Smooth muscle cell of bladder (primary cell): Measurements from ENCODE around the gene DSTYK. TPM values are rescaled to one million over a fixed set of nuclear protein-coding genes. Genes with fewer than 3 reads are reported as not detected.

Experiments used
- total RNA-seq: library from RNA; depleted of rRNA; stranded (reverse); fragments of >200 nt; gene quantifications from 2 replicates; pipeline ENCODE4 v1.2.3, GENCODE V29; 2014

Gene DSTYK, protein sequence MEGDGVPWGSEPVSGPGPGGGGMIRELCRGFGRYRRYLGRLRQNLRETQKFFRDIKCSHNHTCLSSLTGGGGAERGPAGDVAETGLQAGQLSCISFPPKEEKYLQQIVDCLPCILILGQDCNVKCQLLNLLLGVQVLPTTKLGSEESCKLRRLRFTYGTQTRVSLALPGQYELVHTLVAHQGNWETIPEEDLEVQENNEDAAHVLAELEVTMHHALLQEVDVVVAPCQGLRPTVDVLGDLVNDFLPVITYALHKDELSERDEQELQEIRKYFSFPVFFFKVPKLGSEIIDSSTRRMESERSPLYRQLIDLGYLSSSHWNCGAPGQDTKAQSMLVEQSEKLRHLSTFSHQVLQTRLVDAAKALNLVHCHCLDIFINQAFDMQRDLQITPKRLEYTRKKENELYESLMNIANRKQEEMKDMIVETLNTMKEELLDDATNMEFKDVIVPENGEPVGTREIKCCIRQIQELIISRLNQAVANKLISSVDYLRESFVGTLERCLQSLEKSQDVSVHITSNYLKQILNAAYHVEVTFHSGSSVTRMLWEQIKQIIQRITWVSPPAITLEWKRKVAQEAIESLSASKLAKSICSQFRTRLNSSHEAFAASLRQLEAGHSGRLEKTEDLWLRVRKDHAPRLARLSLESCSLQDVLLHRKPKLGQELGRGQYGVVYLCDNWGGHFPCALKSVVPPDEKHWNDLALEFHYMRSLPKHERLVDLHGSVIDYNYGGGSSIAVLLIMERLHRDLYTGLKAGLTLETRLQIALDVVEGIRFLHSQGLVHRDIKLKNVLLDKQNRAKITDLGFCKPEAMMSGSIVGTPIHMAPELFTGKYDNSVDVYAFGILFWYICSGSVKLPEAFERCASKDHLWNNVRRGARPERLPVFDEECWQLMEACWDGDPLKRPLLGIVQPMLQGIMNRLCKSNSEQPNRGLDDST
- total RNA-seq = 19.2 and 19.8 TPM in 2 replicates

GRCh38 chr1:205211169-205211838 lies at the start of gene DSTYK:
Gene DSTYK (minus strand): TSS chr1:205211702. CDS start chr1:205211535, 167 bp downstream.

DNA sequence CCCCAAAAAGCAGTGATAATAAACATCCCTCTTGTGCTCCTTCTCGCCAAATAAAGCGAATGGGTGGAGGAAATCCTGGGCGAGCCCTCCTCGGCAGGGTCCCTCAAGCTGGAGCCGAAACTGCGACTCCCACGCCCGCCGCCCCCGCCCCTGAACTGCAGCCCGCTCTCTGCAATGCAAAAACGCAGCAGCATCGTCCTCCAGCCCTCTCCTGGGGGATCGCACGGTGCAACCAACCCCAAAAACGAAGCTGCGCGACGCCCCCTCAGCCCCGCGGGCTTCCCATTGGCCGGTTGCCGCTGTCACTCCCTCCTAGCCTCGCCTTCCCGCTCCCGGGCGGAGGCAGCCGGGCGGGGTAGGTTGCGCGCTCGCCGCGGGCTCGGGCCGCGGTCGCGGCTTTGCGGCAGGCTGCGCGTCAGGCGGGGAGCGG lies 16.1 kb upstream of the DSTYK start, which contains the start of gene TMCC2:
Gene TMCC2 (plus strand): TSS at position 363 of the 430 bp plus-strand sequence. CDS start 619 bp downstream, outside the sequence.

DNA sequence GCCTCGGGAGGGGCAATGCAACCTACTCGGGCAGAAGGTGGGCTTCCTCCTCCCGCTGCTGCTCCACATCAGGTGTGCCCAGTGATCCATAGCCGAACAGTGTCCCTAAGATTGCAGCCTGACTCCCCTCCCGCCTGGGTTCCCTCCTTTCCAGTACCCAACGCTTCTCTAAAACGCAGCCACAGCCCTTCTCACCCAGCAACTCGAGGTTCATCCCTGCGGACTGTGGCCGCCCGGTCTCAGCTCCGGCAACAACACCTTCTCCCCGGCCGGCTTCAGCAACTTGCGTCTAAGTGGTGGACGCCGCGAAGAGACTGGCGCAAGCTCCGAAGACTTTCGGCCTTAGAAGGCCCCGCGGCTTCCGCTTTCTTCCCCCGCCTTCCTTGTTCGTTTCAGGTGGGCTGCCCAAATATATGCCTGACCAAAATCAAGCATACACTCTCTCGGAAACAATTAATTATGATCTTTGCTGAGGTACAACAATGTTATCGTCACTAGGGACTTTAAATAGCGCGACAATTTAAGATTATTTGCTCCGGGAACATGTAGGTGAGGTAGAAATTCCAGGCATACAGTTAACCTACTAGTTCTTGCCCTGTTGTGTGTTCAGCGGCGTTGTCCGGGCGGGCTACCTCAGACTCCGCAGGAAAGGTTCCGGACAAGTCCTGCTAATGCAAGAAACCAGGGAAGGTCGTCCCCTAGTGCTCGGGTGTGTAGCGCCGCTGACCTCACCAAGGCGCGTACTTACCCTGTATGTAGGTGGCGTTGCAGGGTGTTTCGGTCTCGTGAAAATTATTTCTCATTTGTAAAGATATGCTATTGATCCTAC lies 89.6 kb downstream of the DSTYK start, which contains the start of gene RBBP5:
Gene RBBP5 (minus strand): TSS at position 319 of the 829 bp plus-strand sequence. CDS start 105 bp downstream, at position 214.

Other genes starting within 250 kb of the DSTYK start
- not detected in 2 replicates for gene CNTN2, start 168.5 kb downstream of the DSTYK start, total RNA-seq
- 1.1 and 2.5 TPM in 2 replicates for gene TMEM81, start 127.2 kb downstream of the DSTYK start, total RNA-seq
- gene RBBP5, start 89.7 kb downstream of the DSTYK start, total RNA-seq = 14.8 and 20.4 TPM in 2 replicates
- 1.3 and 1.8 TPM in 2 replicates for gene TMCC2, start 16.2 kb upstream of the DSTYK start, total RNA-seq
- gene NUAK2, start 110.0 kb upstream of the DSTYK start, total RNA-seq = 3.9 and 4.8 TPM in 2 replicates
- gene KLHDC8A, start 145.2 kb upstream of the DSTYK start, total RNA-seq = not detected in 2 replicates
- gene LEMD1, start 210.4 kb upstream of the DSTYK start, total RNA-seq = not detected in 2 replicates
- under 0.01 TPM in 1 of 2 replicates, not detected in the other for gene BLACAT1, start 244.3 kb upstream of the DSTYK start, total RNA-seq